DOHH2 (cell line): ENCODE measurements around the gene GAREM1.

Experiments
- EZH2phosphoT487 ChIP-seq: fragments of 200-600 bp; sonication (generic); IDR thresholded peaks from 2 replicates; pipeline ENCODE4 v1.6.1; 2017; ENCODE audit warnings: borderline replicate concordance, mild to moderate bottlenecking, antibody characterized with exemption, low read length, moderate library complexity, mixed read lengths
- TF ChIP-seq, protein P1 (sequence below): fragments of 200-600 bp; sonication (generic); IDR thresholded peaks from one replicate; pipeline ENCODE4 v1.5.1; 2014; ENCODE audit warnings: antibody characterized with exemption, mild to moderate bottlenecking, low read depth, low read length; ENCODE audit not compliant: poor library complexity, severe bottlenecking

DNA sequence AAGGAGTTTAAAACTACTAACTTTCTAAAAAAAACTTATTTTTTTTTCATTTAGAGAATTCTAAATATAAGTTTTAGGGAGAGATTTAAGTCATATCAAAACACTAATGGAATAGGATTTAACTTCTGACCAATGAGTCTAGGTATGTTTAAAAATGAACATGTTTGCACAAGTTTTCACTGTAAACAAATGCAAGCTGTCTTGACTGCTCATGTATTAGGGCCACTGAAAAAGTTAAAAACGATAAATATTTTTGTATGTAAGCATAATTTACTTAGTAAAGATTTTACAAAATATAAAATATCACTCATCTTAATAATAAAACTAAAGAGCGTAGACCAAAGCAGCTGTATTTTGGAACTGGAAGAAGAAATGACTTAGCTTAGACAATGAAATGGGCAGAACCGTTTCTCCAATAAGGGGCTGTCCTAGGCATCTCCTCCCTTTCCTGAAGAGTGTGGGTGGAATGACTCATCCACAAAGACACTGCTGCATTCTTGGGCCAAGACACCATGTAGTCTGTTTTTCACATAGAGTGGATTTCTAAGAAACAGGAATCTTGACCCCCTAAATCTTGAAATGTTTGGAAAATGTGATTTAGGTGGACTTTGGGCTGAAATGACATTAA, 162.1 kb downstream of the GAREM1 start:
- TF ChIP-seq, protein P1, sequence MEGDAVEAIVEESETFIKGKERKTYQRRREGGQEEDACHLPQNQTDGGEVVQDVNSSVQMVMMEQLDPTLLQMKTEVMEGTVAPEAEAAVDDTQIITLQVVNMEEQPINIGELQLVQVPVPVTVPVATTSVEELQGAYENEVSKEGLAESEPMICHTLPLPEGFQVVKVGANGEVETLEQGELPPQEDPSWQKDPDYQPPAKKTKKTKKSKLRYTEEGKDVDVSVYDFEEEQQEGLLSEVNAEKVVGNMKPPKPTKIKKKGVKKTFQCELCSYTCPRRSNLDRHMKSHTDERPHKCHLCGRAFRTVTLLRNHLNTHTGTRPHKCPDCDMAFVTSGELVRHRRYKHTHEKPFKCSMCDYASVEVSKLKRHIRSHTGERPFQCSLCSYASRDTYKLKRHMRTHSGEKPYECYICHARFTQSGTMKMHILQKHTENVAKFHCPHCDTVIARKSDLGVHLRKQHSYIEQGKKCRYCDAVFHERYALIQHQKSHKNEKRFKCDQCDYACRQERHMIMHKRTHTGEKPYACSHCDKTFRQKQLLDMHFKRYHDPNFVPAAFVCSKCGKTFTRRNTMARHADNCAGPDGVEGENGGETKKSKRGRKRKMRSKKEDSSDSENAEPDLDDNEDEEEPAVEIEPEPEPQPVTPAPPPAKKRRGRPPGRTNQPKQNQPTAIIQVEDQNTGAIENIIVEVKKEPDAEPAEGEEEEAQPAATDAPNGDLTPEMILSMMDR, result no peak
- TF ChIP-seq EZH2phosphoT487, result no peak
